ENCODE results near the gene C1orf74.

GRCh38 chr1:209772126-209772525 lies 12.2 kb downstream of the C1orf74 start:
- TF ChIP-seq POLR2A (IDR thresholded peaks at IDR 0.05): no peak
- TF ChIP-seq CTCF (IDR thresholded peaks at IDR 0.05): no peak
